Stimulated activated CD4-positive, alpha-beta T cell treated with anti-CD3 and anti-CD28 coated beads, Interleukin-4, amount 100 ng/mL, for 24 hours (primary cell): Measurements from ENCODE around the gene LEPR.
"Not testable (repeated sequence)": the region's sequence is repeated elsewhere in the genome, so short reads cannot be mapped to it uniquely, and the experiment has no call there.

Source experiments
- DNase-seq: peaks from one replicate; pipeline ENCODE4 v3.0.0-alpha.2; 2020

LEPR gene

GRCh38 chr1:65441464-65441863 lies 21.0 kb downstream of the LEPR start:
- DNase-seq = no peak

- DNase-seq = no peak
Measured at GRCh38 chr1:65442442-65442841, 22.0 kb downstream of the LEPR start.

- DNase-seq = no peak
Measured at GRCh38 chr1:65443647-65444046, 23.2 kb downstream of the LEPR start.

- DNase-seq = no peak
Measured at GRCh38 chr1:65444128-65444640, 23.7 kb downstream of the LEPR start.

GRCh38 chr1:65445837-65446236 lies 25.4 kb downstream of the LEPR start:
- DNase-seq = no peak

- DNase-seq = no peak
Measured at GRCh38 chr1:65449214-65449823, 28.9 kb downstream of the LEPR start.

GRCh38 chr1:65455678-65456077 lies 35.2 kb downstream of the LEPR start:
- DNase-seq = not testable (repeated sequence)

- no peak for DNase-seq
Measured at GRCh38 chr1:65456481-65456880, 36.0 kb downstream of the LEPR start.

- DNase-seq = no peak
Measured at GRCh38 chr1:65457868-65458267, 37.4 kb downstream of the LEPR start.

- DNase-seq = no peak
Measured at GRCh38 chr1:65458730-65459396, 38.4 kb downstream of the LEPR start.

- no peak for DNase-seq
Measured at GRCh38 chr1:65459397-65459768, 38.9 kb downstream of the LEPR start.

GRCh38 chr1:65465837-65466236 lies 45.4 kb downstream of the LEPR start:
- not testable (repeated sequence) for DNase-seq

- DNase-seq = no peak
Measured at GRCh38 chr1:65467536-65467935, 47.1 kb downstream of the LEPR start.

GRCh38 chr1:65469126-65469888 lies 48.8 kb downstream of the LEPR start:
- DNase-seq = no peak

- DNase-seq = no peak
Measured at GRCh38 chr1:65469889-65470340, 49.4 kb downstream of the LEPR start.
